Germinal center (tissue), 1 donor: ENCODE results near the gene ELMOD3.
A peak's percentile ranks its signal among the peaks of the same experiment; 100 is the strongest.
"Not testable (repeated sequence)": the region's sequence is repeated elsewhere in the genome, so short reads cannot be mapped to it uniquely, and the experiment has no call there.

Experiments used
- DNase-seq: peaks from one replicate; pipeline ENCODE4 v3.0.0; 2012; ENCODE audit warnings: mixed read lengths, low spot score

ELMOD3 gene

DNA sequence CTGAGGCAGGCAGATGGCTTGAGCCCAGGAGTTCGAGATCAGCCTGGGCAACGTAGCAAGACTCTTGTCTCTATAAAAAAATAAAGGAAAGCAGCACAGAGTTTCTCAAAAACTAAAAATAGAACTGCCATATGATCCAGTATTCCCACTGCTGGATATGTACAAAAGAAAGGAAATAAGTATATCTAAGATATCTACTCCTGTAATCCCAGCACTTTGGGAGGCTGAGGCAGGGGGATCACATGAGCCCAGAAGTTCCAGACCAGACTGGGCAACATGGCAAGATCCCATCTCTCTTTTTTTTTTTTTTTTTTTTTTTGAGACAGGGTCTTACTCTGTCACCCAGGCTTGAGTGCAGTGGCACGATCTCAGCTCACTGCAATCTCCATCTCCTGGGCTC lies 24.9 kb upstream of the ELMOD3 start:
- not testable (repeated sequence) for DNase-seq

DNA sequence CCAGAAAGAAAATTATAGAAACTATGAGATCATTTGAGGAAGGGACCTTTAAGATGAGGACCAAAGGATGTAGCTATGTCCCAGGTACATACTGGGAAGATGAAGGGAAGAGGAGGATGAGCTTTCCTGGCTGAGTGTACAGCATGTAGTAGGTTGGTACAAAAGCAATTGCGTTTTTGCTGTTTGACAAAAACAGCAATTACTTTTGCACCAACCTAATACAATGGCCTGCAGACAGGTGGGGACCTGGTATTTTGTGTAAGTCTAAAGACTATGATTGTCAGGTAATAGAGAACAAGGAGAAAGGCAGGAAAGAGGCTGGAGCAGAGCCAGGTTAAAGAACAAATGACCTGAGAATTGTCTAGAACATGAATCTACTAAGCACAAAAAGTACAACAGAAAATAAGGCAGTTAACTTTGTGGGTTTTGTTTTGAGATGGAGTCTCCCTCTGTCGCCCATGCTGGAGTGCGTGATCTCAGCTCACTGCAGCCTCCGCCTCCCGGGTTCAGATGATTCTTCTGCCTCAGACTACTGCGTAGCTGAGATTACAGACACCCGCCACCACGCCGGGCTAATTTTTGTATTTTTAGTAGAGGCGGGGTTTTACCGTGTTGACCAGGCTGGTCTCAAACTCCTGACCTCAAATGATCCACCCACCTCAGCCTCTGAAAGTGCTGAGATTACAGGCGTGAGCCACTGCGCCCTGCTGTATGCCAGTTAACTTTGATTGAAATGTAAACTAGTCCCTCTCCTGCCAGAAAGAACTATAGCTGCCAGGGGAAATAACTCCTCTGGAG lies 23.5 kb upstream of the ELMOD3 start:
- no peak for DNase-seq

GRCh38 chr2:85333877-85334276 lies 20.7 kb upstream of the ELMOD3 start:
- DNase-seq, result not testable (repeated sequence)

GRCh38 chr2:85334928-85335327 lies 19.6 kb upstream of the ELMOD3 start:
- DNase-seq, result no peak

DNA sequence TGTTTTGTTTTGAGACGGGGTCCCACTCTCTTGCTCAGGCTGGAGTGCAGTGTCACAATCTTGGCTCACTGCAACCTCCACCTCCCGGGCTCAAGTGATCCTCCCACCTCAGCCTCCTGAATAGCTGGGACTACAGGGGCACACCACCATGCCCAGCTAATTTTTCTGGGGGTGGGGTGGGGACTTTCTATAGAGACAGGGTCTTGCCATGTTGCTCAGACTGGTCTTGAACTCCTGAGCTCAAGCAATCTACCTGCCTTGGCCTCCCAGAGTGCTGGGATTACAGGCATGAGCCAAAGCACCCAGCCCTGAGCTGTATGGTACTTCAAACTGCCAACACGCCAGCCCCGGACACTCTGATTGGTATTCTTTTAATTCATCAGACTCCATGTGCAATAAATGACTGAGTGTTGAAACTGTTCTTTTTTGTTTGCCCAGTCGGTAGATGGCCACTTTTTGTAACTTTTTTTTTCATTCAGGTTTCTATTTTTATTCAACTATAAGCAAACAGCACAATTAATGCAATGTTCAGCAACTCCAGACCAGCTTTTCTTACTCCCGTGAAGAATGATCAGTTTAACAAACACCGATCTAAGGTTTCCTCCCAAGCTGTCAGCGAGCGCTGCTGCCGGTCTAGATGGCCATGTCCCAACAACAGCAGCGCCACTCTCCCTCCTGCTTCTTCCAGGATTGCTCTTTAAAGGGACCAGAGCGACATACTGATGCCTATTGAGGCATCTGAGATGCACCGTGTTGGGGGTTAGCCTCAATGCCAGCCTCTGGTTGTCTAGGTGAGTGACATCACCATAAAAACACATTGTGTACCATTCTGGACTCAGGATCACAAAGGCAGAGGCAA lies 14.3 kb upstream of the ELMOD3 start:
- no peak for DNase-seq

GRCh38 chr2:85341269-85342029 lies 13.1 kb upstream of the ELMOD3 start:
- no peak for DNase-seq

- no peak for DNase-seq
Observed at GRCh38 chr2:85342156-85342555, 12.4 kb upstream of the ELMOD3 start.

GRCh38 chr2:85343207-85343895 lies 11.2 kb upstream of the ELMOD3 start:
- DNase-seq, result not testable (repeated sequence)

- no peak for DNase-seq
Observed at GRCh38 chr2:85344356-85344954, 10.1 kb upstream of the ELMOD3 start.

GRCh38 chr2:85347599-85347998 lies 7.0 kb upstream of the ELMOD3 start:
- no peak for DNase-seq

DNA sequence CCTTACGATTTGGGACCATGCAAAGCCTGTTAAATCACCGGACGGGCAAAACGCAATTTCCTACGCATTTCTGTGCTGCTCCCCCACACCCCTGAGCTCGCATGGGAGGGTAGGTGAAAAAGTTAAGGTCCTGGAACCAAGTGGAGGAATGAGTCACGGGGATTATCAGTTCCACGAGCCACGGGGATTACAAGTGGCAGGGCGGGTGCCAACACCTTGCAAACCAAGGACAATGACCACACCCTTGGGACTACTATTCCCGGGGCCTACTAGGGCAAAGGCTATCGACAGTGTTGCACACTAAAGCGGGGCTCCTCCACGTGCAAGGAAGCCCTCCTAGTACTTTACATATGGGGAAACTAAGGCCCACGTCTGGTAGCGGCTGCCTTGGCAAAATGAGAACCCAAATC lies 688 bp upstream of the ELMOD3 start:
- DNase-seq, result peak; percentile 13

DNA sequence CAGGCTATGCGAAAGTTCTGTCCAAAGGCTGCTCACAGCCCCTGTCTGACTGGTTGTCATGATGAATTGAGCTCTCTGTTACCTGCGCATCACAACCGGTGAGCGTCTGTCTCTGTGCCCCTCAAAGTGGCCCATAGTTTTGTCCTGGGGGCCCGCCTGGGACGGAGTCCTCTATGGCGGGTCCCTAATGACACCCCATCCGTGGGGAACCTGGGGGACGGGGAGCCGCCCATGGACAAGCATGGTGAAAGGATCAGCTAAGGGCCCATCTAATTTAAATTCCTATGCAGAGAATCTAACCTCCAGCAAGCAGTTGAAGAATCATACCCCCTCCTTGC lies 473 bp downstream of the ELMOD3 start:
- no peak for DNase-seq

- DNase-seq, result no peak
Observed at GRCh38 chr2:85355521-85355920, 952 bp downstream of the ELMOD3 start.

GRCh38 chr2:85356186-85356585 lies 1.6 kb downstream of the ELMOD3 start:
- DNase-seq, result no peak

- DNase-seq, result no peak
Observed at GRCh38 chr2:85357736-85358135, 3.2 kb downstream of the ELMOD3 start.

DNA sequence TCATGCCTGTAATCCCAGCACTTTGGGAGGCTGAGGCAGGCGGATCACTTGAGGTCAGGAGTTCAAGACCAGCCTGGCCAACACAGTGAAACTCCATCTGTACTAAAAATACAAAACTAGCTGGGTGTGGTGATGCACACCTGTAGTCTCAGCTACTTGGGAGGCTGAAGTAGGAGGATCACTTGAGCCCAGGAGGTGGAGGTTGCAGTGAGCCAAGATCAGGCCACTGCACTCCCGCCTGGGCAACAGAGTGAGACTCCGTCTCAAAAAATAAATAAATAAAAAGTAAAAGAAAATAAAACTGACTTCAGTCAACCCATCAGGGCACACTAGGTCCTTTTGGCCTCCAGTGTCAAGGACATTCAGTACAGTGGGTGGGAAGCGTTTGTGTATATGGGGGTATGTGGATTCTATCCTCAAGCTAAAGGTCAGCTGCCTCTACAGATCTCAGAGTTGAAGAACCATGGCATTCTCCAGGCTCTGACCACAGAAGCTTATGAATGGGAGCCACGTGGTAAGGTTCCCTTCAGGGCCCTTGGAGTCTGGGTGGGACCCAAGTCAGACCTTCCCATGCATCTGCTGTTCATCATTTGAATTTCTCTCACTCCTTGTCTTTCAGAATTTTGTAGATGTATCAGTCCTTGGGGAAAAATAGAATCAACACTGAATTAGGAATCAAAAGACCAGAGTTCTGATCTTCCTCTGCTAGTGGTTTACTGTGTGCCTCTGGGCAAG lies 8.3 kb downstream of the ELMOD3 start:
- not testable (repeated sequence) for DNase-seq

- DNase-seq, result no peak
Observed at GRCh38 chr2:85367180-85367579, 12.6 kb downstream of the ELMOD3 start.

GRCh38 chr2:85368921-85369320 lies 14.4 kb downstream of the ELMOD3 start:
- DNase-seq, result no peak

GRCh38 chr2:85369500-85369899 lies 14.9 kb downstream of the ELMOD3 start:
- DNase-seq, result no peak

DNA sequence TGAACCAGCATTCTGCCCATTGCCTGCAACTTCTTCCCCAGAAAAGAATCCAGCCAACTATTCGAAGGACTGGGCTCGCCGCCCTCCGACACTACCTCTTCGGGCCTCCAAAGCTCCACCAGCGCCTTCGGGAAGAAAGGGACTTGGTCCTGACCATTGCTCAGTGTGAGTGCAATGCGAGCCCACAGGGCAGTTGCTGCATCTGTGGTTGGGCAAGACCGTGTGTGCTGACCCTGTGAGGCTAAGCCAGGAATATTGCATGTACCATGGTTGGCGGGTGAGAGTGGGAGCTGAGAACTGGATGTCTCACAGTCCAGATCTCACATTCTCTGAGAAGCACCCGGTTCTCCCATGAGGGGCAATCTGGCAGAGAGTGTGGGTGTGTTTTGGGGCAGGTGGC lies 16.5 kb downstream of the ELMOD3 start:
- DNase-seq, result no peak
